Measurements from ENCODE around the gene ZBTB46.

ZBTB46 gene

DNA sequence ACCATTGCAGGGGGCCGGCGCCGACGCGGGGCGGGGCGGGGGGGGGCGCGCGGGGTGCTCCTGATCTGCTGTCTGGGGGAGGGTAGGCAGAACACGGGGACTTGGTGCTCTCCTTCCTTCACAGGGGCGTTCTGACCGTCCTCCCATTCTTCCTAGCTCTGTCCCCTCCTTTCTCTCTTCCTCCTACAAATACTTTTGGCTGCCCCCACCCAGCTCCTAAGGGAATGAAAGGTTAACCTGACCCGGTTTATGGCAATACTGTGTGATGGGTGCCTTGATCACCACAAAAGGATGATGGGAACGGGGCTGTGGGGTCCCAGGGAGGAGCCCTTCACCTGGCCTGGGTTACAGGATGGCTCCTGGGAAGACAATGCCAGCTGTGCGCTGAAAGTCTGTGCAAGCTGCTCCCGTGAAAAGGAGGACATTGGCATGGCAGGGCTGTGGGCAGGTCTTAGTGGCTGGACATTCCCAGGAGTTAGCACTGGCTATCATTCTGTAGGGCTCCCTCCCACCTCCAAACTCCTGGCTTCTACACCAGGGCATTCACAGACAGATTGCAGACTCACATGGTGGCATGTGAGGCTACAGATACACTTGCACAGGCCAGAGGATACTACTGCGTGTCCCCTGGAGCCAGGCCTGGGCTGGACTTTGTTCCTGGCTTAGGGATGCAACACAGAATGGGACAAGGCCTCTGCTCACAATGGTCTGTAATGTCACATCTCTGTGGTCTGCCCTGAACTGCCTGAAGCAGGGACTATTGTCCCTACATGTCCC is 32.1 kb upstream of the ZBTB46 start:
- in situ Hi-C loops (cut with HindIII; ENCODE audit: low pct_unique_long_range_greater_than_20kb, low sequenced_read_pairs), result no loop called here
- peak in 1 of 2 experiments; percentile 50 for DNase-seq (ENCODE audit: low read depth in 1 of 2, low spot score in 1 of 2)
- TF ChIP-seq JUND (IDR thresholded peaks at IDR 0.05; ENCODE audit: low read depth), result no peak

DNA sequence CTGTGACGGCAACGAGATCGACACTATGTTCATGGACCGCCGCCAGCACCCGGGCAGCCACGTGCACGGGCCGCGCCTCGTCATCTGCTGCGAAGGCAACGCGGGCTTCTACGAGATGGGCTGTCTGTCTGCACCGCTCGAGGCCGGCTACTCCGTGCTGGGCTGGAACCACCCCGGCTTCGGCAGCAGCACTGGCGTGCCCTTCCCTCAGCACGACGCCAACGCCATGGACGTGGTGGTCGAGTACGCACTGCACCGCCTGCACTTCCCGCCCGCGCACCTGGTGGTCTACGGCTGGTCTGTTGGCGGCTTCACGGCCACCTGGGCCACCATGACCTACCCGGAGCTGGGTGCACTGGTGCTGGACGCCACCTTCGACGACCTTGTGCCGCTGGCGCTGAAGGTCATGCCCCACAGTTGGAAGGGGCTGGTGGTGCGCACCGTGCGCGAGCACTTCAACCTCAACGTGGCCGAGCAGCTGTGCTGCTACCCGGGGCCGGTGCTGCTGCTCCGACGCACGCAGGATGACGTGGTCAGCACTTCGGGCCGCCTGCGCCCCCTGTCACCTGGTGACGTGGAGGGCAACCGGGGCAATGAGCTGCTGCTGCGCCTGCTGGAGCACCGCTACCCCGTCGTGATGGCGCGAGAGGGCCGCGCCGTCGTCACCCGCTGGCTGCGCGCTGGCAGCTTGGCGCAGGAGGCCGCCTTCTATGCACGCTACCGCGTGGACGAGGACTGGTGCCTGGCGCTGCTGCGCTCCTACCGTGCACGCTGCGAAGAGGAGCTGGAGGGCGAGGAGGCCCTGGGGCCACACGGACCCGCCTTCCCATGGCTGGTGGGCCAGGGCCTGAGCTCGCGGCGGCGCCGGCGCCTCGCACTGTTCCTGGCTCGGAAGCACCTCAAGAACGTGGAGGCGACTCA is 31.2 kb upstream of the ZBTB46 start:
- no peak for DNase-seq (ENCODE audit: low read depth in 1 of 2, low spot score in 1 of 2)
- in situ Hi-C loops (cut with HindIII; ENCODE audit: low pct_unique_long_range_greater_than_20kb, low sequenced_read_pairs), result no loop called here
- TF ChIP-seq JUND (IDR thresholded peaks at IDR 0.05; ENCODE audit: low read depth), result no peak

DNA sequence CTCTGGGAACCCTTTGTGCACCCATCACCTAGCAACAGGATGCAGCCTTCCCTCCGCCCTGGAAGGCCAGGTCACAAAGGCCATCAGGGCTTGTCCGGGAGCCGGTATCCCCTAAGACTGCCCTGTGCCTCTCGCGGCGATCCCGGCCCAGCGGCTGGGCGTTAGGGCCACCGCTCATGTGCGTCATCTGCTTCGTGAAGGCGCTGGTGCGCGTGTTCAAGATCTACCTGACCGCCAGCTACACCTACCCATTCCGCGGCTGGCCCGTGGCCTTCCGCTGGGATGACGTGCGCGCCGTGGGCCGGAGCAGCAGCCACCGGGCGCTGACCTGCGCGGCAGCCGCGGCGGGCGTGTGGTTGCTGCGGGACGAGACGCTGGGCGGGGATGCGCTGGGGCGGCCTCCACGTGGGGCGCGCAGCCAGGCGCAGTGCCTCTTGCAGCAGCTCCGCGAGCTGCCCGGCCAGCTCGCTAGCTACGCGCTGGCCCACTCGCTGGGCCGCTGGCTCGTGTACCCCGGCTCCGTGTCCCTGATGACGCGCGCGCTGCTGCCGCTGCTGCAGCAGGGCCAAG is 30.4 kb upstream of the ZBTB46 start, which contains the start of gene ABHD16B:
Gene ABHD16B, plus strand, starts transcription at position 134 of the 570 bp plus-strand sequence. Its CDS starts 43 bp downstream, at position 177.
- no peak for DNase-seq (ENCODE audit: low read depth in 1 of 2, low spot score in 1 of 2)
- TF ChIP-seq JUND (IDR thresholded peaks at IDR 0.05; ENCODE audit: low read depth), result no peak

DNA sequence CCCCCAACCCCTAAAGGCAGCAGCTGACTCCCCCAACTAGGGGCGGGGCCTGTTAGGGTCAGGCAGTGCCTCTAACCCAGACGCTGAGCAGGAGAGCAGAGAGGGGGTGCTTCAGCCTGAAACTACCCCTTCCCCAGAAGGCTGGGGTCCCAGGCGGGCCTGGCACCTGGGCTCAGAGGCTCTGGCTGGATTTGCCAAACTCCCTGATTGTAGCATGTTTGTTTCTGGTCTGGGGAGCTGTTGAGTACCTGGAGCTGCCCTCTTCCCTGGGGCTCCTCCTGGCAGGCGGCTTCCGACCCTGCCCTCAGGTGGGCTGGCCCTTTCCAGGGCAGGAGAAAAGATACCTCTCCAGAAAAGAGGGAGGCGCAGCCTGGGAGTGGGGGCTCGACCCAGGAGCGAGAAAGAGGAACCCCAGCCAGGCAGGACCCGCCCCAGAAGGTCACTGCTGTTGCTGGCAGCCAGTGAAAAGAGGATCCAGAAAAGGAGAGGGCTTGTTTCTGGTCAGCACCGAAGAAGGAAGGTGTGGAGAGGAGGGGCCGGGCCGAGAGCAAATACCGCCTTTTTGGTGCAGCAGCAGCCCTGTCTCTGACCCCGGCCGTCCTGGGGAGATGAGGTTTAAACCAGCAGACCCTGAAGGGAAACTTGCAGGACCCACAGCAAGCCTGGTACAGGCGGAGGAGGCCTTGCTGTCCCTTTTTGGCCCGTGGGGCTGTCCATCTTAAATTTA is 29.4 kb upstream of the ZBTB46 start:
- TF ChIP-seq JUND (IDR thresholded peaks at IDR 0.05; ENCODE audit: low read depth), result no peak
- DNase-seq (ENCODE audit: low read depth in 1 of 2, low spot score in 1 of 2), result peak in 1 of 2 experiments; percentile 30
- in situ Hi-C loops (cut with HindIII; ENCODE audit: low pct_unique_long_range_greater_than_20kb, low sequenced_read_pairs), result no loop called here

More for the DNA sequence above, 30.4 kb upstream of the ZBTB46 start, which contains the start of gene ABHD16B:
- in situ Hi-C loops (cut with HindIII; ENCODE audit: low pct_unique_long_range_greater_than_20kb, low sequenced_read_pairs), result no loop called here

DNA sequence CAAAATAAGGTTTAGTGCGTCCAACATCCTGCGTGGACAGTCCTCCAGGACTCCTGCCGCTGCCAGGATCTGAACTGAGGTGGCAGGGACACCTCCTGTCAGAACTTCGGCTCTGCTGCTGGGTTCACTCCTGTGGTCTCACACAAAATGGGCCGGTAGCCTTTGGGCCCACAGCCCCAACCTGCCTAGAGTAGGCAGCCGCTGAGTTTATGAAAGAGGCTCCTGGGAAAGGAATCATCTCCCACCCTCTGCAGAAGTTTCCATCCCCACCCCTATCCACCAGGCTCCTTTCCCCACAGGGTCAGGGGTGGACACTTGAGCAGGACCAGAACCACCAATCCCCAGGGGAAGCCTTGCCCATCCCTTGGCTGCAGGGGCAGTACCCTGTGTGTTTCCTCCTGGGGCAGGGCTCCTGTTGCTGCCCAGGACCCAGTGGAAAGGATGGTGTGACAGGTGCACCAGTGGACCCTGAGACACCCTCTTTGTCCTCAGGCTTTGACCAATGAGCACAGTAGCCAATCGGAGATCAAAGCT is 28.2 kb upstream of the ZBTB46 start:
- TF ChIP-seq JUND (IDR thresholded peaks at IDR 0.05; ENCODE audit: low read depth), result no peak
- DNase-seq (ENCODE audit: low read depth in 1 of 2, low spot score in 1 of 2), result peak; percentile 44 to 68
- in situ Hi-C loops (cut with HindIII; ENCODE audit: low pct_unique_long_range_greater_than_20kb, low sequenced_read_pairs), result no loop called here

DNA sequence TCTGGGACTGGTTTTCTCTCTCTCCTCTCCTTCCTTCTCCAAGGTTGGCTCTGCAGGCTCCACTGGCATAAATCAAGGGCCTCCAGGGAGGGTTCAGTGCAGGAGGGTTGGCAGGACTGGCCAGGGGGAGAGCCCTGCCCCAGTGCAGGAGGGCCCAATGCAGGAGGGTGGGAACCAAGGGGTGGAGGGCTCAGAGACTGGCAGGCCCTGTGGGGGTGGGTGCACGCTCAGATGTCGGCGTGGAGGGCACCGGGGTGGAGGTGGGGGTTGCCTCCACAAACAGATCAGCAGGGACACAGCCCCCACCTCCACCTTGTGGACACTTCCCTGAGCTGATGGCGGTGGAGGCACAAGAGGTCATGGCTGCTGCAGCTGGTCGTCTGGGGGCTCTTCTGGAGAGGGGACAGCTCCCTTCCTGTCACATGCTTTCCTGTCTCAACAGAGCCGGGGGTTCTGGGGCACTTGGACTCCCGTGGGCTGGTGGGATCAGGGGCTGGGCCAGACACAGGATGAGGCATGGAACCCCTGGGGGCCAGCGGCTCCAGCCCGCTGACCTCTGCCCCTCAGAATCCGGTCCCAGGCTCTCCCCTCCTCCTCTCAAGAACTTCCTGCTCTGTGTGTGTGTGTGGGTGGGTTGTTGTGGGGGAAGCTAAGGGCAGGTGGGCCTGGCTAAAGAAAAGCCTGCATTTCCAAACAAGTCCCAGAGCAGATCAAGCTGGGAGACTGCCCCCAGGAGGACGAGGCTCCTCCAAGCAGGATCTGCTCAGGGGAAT is 27.5 kb upstream of the ZBTB46 start:
- peak; percentile 50 to 56 for DNase-seq (ENCODE audit: low read depth in 1 of 2, low spot score in 1 of 2)
- TF ChIP-seq JUND (IDR thresholded peaks at IDR 0.05; ENCODE audit: low read depth), result no peak
- in situ Hi-C loops (cut with HindIII; ENCODE audit: low pct_unique_long_range_greater_than_20kb, low sequenced_read_pairs), result no loop called here

DNA sequence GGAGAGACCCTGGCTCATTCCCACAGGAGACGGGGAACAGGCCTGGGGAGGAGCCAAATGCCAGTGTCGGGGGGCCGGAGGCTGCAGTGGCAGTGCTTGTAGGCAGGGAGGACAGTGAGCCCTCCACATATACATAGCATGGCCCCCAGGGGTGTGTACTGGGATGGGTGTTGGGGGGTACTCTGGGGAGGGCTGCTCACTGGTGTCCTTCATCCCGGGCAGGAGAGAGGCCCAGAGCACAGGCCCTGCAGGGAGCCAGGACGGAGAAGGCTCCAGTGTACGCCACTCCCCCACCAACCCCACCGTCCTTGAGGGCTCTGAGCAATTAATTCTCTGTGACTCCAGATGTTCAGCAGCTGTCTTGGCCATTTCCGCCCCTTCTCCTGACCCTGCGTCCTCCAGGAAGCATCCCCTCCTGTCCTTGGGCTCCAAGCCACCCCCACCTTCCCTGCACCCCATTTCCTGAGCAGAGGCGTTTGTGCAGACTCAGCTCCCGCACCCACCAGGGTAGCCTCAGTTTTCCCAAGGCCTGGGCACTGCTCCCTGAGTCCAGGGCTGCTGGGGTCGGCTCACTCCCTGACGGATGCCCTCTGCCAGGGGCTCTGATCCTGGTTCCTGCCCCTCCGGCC is 26.8 kb upstream of the ZBTB46 start:
- in situ Hi-C loops (cut with HindIII; ENCODE audit: low pct_unique_long_range_greater_than_20kb, low sequenced_read_pairs), result no loop called here
- no peak for DNase-seq (ENCODE audit: low read depth in 1 of 2, low spot score in 1 of 2)
- TF ChIP-seq JUND (IDR thresholded peaks at IDR 0.05; ENCODE audit: low read depth), result no peak

DNA sequence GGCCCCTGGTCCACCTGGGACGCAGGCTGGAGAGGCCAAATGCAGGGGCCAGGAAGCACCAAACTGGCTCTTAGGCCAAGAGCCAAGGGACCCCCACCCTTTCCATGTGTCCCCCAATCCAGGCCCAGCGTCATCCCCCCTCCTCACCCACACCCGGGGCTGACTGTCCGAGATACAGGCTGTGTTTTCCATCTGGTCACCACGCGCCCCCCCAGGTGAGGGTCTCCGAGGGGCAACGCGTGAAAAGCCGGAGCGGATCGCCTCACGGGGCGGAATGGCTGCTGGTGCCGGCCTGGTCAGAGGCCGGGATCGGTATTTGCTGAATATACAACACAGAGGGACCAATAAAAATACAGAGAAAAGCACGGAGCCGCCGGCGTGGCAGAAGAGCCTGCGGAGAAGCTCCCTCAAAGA is 25.0 kb upstream of the ZBTB46 start:
- TF ChIP-seq JUND (IDR thresholded peaks at IDR 0.05; ENCODE audit: low read depth), result no peak
- in situ Hi-C loops (cut with HindIII; ENCODE audit: low pct_unique_long_range_greater_than_20kb, low sequenced_read_pairs), result no loop called here
- no peak for DNase-seq (ENCODE audit: low read depth in 1 of 2, low spot score in 1 of 2)

DNA sequence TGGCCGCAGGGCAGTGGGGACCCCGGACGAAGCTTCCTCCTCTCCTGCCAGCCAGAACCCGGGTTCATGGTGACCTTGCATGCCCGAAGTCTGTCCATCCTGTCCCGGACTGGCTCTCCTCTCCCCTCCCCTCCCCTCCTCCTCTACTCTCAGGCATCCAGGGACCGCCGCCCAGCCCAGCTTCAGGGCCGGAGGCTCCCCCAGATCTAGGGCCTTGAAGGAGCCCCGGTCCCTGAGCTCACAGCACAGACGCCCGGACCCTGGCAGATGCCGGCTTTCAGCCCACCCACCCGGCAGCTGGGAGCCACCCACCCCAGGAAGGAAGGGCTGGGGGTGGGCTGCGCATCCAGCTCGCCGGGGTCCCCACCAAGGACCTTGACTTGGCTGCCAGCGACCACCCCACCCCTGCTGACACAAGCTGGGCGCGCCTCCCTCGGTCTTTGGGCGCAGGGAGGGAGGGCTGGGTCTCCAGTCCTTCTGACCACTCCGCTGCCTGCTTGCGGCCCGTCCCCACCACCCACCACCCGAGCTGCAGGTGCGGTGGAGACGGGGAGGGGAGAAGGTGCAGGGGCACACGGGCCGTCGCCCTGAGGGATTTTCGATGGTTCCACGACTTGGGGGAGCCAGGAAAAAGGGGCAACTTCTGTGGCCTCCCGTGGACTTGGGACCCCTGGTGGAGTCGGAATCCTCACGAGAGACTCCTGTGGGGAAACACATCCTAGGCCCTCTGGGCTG is 24.5 kb upstream of the ZBTB46 start:
- DNase-seq (ENCODE audit: low read depth in 1 of 2, low spot score in 1 of 2), result no peak
- in situ Hi-C loops (cut with HindIII; ENCODE audit: low pct_unique_long_range_greater_than_20kb, low sequenced_read_pairs), result no loop called here
- TF ChIP-seq JUND (IDR thresholded peaks at IDR 0.05; ENCODE audit: low read depth), result no peak

DNA sequence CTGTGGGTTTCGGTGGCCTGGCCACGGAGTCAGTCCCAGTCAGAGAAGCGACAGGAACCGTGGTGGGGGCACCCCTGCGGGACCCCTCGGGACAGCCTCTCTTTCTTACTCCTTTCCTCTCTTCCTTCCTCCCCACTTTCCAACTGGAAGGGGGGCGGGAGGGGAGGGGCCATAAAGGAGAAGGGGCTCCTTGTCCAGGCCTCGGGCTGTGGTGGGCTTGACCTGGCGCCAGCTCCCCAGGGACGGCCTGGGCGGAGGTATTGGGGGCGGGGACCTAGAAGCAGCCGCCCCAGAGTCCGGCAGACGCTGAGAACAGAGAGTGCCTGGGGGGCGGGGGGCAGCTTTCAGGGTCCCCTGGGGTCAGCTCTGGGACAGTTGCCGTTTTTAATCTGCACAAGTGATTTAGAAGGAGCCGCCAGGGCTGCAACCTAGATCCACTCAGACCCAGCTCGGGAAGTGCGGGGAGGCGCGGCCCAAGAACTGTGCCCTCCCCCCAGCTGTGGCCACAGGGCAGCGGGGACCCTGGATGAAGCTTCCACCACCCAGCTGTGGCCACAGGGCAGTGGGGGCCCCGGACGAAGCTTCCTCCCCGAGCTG is 23.8 kb upstream of the ZBTB46 start:
- in situ Hi-C loops (cut with HindIII; ENCODE audit: low pct_unique_long_range_greater_than_20kb, low sequenced_read_pairs), result no loop called here
- no peak for TF ChIP-seq JUND (IDR thresholded peaks at IDR 0.05; ENCODE audit: low read depth)
- DNase-seq (ENCODE audit: low read depth in 1 of 2, low spot score in 1 of 2), result no peak
